Measurements from ENCODE around the gene PRTFDC1.

Gene PRTFDC1

GRCh38 chr10:24872049-24872789, 80.2 kb downstream of the PRTFDC1 start:
- no peak for TF ChIP-seq FOXM1 (IDR thresholded peaks at IDR 0.05; ENCODE audit: borderline replicate concordance, low read depth)
- TF ChIP-seq TAF1 (IDR thresholded peaks at IDR 0.05; ENCODE audit: low read depth), result no peak
- TF ChIP-seq ZBTB7A (IDR thresholded peaks at IDR 0.05; ENCODE audit: low read depth), result no peak
- no peak for TF ChIP-seq TEAD4 (IDR thresholded peaks at IDR 0.05)
- TF ChIP-seq EP300 (IDR thresholded peaks at IDR 0.05; ENCODE audit: borderline replicate concordance), result no peak
- no peak for TF ChIP-seq CREB1 (IDR thresholded peaks at IDR 0.05; ENCODE audit: low read depth)
- TF ChIP-seq REST (IDR thresholded peaks at IDR 0.05; ENCODE audit: low read depth), result no peak
- TF ChIP-seq CEBPB (IDR thresholded peaks at IDR 0.05), result no peak
- TF ChIP-seq TCF12 (IDR thresholded peaks at IDR 0.05; ENCODE audit: low read depth), result no peak
- TF ChIP-seq MAX (IDR thresholded peaks at IDR 0.05), result no peak
- no peak for TF ChIP-seq RAD21 (IDR thresholded peaks at IDR 0.05; ENCODE audit: low read depth)
- no peak for TF ChIP-seq USF1 (IDR thresholded peaks at IDR 0.05)
- TF ChIP-seq YY1 (IDR thresholded peaks at IDR 0.05; ENCODE audit: low read depth), result no peak
- no peak for TF ChIP-seq NFIC (IDR thresholded peaks at IDR 0.05)
- no peak for TF ChIP-seq EGR1 (IDR thresholded peaks at IDR 0.05)

- TF ChIP-seq REST (IDR thresholded peaks at IDR 0.05; ENCODE audit: low read depth), result no peak
- no peak for TF ChIP-seq TAF1 (IDR thresholded peaks at IDR 0.05; ENCODE audit: low read depth)
- TF ChIP-seq EGR1 (IDR thresholded peaks at IDR 0.05), result no peak
- no peak for TF ChIP-seq USF1 (IDR thresholded peaks at IDR 0.05)
- TF ChIP-seq FOXM1 (IDR thresholded peaks at IDR 0.05; ENCODE audit: borderline replicate concordance, low read depth), result no peak
- no peak for TF ChIP-seq NFIC (IDR thresholded peaks at IDR 0.05)
- TF ChIP-seq YY1 (IDR thresholded peaks at IDR 0.05; ENCODE audit: low read depth), result no peak
- TF ChIP-seq CEBPB (IDR thresholded peaks at IDR 0.05), result no peak
- no peak for TF ChIP-seq TEAD4 (IDR thresholded peaks at IDR 0.05)
- TF ChIP-seq CREB1 (IDR thresholded peaks at IDR 0.05; ENCODE audit: low read depth), result no peak
- TF ChIP-seq EP300 (IDR thresholded peaks at IDR 0.05; ENCODE audit: borderline replicate concordance), result no peak
- TF ChIP-seq ZBTB7A (IDR thresholded peaks at IDR 0.05; ENCODE audit: low read depth), result no peak
- TF ChIP-seq TCF12 (IDR thresholded peaks at IDR 0.05; ENCODE audit: low read depth), result no peak
- no peak for TF ChIP-seq MAX (IDR thresholded peaks at IDR 0.05)
- TF ChIP-seq RAD21 (IDR thresholded peaks at IDR 0.05; ENCODE audit: low read depth), result no peak
Observed at GRCh38 chr10:24871011-24871935, 81.1 kb downstream of the PRTFDC1 start.

GRCh38 chr10:24869354-24870015, 82.9 kb downstream of the PRTFDC1 start:
- TF ChIP-seq EGR1 (IDR thresholded peaks at IDR 0.05) (no peak), CREB1 (IDR thresholded peaks at IDR 0.05; ENCODE audit: low read depth) (no peak), REST (IDR thresholded peaks at IDR 0.05; ENCODE audit: low read depth) (no peak), EP300 (IDR thresholded peaks at IDR 0.05; ENCODE audit: borderline replicate concordance) (no peak), FOXM1 (IDR thresholded peaks at IDR 0.05; ENCODE audit: borderline replicate concordance, low read depth) (no peak), ZBTB7A (IDR thresholded peaks at IDR 0.05; ENCODE audit: low read depth) (no peak), YY1 (IDR thresholded peaks at IDR 0.05; ENCODE audit: low read depth) (no peak), MAX (IDR thresholded peaks at IDR 0.05) (no peak), NFIC (IDR thresholded peaks at IDR 0.05) (no peak), RAD21 (IDR thresholded peaks at IDR 0.05; ENCODE audit: low read depth) (no peak), USF1 (IDR thresholded peaks at IDR 0.05) (no peak), TEAD4 (IDR thresholded peaks at IDR 0.05) (no peak), TCF12 (IDR thresholded peaks at IDR 0.05; ENCODE audit: low read depth) (no peak)
